ENCODE measurements around the gene ADAMTS9.

GRCh38 chr3:64506255-64506654 is 181.5 kb downstream of the ADAMTS9 start:
- TF ChIP-seq CTCF (IDR thresholded peaks at IDR 0.05) (no peak), POLR2A (IDR thresholded peaks at IDR 0.05) (no peak)

All from testis (tissue), 2 donors.